Nucleus accumbens (tissue), 56 donors: ENCODE results near the gene DNER.
"Not testable (repeated sequence)": the region's sequence is repeated elsewhere in the genome, so short reads cannot be mapped to it uniquely, and the experiment has no call there.

Experiments used
- DNase-seq, 56 donors: peaks; one replicate each; lab custom pipeline; 2025; lab: John Stamatoyannopoulos, UW

The DNER gene

DNA sequence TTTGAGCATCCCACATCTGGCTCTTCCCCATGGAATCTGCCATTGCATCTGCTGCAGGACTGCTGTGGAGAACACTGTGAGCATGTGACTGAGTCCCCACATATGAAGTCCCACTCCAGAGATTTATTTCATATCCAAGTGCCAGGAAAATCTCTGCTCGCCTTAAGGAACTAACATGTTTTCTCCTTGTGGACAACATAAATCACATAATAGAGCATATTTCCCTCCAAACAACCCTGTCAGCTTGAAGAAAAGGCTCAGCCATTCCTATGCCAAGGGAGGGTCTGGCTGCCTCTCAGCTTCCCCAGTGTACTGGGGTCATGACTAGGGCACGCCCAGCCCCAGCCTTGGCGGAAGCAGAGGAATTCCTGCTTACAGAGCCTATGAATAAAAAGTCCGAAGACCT is 193.7 kb downstream of the DNER start:
- DNase-seq, result peak in 1 of 56 donors; percentile 3

DNA sequence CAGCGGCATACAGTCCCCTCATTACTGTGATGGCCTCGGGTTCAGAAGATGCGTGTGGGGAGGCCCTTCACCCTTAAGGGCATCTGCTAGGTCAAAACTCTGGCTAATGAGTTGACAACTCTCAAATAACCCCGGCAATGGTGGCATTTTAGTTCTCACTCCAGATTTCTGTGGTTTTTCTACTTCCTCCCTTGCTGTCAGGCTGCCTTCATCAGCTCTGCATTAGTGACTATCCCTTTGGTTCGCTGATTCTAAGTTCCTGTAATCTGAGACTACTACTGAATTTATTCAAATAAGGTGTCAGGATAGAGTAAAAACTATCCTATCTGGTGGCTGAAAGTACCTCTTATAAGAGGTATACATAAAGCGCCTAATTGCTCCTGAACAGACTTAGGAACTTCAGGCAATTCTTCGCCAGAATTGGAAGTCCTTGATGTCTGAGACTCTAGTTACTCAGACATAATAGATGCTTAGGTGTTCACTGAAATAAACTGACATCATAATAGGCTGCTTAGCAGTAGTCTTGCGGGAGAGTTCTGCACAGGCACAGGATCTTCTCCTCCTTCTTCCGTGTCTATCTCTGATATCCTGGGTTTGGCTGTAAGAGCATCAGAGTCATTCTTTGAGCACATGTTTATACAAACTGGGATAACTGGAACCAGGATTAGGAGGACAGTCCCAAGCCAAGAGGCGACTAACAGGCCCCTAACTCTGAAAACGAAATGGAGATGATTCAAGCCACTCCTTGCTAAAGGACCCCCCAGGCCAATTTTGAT is 194.5 kb downstream of the DNER start:
- no peak for DNase-seq

DNA sequence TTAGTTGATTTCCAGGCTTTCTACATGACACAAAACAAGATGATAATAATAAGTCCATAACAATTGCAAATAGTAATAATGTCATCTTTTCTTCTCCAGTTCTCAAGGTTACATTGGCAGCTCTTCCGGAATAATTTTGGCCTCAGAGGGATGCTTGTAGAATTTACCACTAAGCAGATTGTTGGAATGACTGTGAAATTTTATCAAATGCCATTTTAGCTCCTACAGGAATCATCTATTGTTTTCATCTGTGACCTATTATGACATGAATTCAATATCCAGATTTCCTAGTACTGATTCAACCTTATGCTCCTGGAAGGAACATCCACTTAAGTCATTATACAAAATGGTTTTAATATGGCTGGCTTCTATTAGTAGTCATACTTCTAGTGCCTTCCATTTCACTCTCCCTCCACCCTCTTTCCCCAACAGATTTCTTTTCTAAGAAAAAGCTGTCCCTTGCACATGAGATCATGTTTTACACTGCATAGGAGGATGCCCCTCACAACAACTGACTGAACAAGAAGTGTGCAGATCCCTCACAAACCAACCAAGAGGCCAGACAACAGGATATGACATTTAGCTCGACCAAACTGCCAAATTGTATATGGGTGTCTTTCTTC is 200.0 kb downstream of the DNER start:
- DNase-seq, result no peak

DNA sequence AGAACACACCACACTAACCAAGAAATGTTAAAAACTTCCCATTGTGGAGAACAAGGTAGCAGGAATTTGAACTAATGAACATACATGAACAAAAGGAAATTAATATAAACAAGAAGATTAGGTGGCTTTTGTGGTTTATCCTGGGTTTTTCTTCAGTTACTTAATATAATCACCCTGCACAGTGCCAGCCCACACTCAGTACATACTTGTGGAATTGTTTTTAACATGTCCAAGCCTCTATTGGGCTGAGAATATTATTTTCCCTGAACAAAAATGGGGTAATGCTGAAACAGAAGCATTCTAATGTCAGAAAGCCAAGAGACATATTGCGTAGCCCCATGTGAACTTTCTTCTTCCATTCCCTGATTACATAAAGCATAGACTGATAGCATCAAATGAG is 202.8 kb downstream of the DNER start:
- DNase-seq, result no peak

DNA sequence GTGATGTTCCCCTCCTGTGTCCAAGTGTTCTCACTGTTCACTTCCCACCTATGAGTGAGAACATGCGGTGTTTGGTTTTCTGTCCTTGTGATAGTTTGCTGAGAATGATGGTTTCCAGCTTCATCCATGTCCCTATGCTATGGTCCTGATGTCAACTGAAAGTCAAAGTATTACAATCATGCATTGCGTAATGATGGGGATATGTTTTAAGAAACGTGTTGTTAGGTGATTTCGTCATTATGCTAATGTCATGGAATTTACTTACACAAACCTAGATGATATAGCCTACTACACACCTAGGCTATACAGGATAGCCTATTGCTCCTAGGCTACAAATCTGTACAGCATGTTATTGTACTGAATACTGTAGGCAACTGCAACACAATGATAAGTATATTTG is 207.7 kb downstream of the DNER start:
- not testable (repeated sequence) for DNase-seq

DNA sequence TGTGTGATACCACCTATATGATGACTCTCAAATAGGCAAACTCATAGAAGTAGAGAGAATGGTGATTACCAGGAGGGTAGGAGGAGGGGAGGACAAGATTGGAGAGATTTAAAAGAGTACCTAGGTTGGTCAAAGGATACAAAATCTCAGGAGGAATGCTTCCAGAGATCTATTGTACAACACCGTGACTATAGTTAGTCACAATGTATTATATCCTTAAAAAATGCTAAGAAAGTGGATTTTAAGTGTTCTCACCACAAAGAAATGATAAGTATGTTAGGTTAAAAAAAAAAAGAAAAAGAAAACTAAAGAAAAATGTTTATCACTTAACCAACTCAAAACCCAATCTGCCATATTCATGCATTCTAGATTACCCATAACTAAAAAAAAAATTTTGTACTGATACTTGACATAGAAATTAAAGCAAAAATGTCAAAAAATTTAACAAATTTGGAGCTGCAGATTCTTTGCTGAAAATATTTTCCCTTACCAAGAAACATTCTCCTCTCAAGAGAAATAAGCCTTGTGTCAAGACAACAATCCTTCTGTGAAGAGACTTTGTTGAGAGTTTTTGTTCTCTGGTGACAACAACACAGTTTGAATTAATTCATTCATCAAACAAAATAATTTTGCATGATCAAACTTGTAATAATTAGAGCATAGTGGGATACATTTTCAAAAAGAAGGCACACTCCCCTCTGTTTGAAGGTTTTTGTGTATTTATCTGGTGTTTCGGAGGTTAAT is 213.1 kb downstream of the DNER start:
- no peak for DNase-seq

DNA sequence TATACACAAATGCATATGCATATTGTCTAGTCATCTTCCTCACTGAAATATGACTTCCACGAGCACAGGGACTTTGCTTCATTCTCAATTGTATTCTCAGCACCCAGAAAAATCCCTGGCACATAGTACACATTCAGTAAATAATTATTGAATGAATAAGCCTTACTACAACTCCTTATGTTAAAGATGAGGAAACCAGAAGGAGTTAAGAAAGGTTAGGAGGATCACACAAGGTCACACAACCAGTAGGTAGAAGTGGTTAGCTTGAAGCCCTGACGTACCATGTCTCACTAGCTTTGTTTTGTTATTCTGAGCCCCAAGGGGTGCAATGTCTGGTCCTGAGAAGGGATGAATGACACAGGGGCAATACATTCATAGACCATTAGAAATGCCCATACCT is 222.3 kb downstream of the DNER start:
- DNase-seq, result no peak

DNA sequence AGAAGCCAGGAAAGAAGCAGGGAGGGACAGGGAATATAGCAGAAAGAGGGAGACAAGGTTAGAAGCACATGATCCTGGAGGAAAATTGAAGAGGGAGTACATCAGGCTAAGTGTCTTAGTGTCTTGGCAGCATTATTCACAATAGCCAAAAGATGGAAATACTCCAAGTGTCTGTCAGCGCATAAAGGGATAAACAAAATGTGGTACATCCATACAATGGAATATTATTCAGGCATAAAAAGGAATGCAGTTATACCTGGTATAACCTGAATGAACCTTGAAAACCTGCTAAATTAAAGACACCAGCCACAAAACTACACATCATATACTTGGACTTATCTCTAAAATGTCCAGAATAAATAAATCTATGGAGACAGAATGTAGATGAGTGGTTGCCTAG is 224.2 kb downstream of the DNER start:
- DNase-seq, result no peak

DNA sequence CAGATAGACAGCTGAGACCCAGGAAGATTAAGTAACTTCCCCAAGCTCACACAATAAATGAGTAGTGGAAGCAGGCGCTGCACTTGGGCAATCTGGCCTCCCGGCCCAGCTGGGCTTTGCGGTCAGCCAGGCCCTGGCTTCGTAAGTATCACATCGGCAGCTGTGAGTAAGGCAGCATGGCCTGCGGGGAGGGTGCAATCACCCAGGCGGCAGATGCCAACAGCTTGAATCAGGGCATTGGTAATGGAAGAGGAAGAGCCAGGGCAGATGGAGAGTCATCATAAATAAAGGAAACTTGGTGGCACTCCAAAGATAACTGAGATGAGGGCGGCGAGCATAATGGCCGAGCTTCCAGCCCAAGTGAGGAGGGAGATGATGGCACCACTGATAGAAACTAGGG is 225.3 kb downstream of the DNER start:
- DNase-seq, result peak in 46 of 56 donors; percentile 3 to 79 (median 38)

DNA sequence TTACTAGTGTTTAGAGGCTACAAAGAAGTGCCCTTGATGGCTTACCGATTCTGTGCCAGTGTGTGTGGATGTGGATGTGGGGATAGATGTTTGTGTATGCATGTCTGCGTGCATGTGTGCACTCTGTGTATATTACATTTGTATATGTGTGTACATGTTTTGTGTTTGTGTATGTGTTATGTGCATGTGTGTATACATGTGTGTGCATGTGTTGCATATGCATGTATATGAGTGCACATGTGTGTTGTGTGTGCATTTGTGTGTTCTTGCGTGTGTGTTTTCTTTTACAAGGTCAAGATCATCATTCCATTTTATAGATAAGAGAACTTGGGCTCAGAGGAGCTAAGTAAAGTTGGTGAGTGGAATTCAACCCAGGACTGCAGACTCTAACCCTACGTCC is 226.1 kb downstream of the DNER start:
- DNase-seq, result no peak

DNA sequence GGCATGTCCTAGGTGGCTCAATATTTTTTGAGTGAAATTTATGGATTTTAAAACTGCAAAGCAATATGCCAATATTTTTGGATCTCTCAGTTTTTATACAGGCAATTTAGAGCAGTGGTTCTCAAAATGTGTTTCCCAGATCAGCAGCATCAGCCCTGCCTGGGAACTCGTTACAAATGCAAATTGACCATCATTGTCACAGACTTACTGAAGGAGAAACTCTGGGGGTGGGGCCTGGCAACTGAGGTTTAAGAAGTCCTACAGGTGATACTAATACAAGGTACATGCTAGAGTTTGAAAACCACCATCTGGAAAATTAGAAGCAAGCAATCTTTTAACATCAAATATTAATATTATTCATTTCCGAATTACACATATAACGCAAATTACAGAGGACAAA is 227.7 kb downstream of the DNER start:
- DNase-seq, result no peak

DNA sequence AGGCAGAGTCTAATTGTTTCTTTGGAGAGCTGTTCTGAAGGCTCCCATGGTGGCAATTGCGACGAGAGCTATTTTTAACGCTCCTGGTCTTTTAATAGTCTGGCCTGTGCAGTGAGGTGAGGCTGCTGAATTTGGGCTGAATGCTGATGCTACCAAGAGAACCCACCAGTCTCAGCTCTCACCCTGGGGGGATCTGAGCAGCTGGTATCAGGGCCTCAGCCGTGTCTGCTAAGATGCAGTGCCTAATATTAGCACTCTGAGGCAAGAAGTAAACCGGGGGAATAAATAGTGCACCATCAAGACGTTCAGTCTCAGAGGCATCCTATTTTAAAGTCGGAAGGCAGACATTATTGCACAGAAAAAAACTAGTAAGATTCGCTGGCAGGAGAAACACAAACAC is 228.5 kb downstream of the DNER start:
- DNase-seq, result peak in 4 of 56 donors; percentile 1 to 5 (median 2)

DNA sequence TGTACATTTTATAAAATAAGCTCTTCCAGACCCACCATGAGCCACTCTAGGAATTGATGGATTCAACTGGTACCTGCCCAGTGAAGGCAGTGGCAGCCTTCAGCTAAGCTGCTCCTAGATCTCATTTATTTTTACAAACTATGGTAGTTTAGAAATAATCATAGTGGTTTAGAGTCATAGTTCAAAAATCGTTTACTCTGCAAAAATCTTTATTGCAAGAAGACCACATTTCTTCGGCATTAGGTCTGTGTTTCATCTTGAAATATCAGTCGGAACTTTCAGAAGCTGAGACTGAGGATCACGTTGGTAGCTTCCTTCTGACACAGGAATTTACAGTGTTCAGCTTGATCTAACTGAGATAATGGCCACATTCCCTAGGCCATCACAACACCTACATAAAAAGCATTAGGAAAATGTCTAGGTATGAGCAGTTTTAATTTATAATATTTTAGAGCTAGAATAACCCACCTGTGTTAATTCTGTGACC is 237.0 kb downstream of the DNER start:
- no peak for DNase-seq

DNA sequence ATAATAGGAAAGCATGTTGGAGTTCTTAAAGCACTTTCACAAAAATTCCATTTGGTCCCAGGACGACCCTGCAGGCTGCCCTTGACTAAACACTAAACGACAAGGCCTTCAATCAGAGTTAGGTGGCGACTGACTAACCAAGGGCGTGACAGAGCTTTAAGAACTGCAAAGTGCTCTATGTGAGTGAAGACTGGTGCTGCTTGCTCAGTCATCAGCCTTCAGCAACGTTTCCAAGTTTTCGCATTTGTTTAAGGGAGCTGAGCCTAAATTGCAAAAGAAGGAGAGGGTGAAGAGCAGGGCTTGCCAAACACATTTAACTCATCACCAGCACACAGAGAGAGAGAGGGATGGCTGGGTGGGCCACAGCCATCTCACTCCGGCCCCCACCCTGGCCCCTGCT is 238.6 kb downstream of the DNER start:
- DNase-seq, result no peak

DNA sequence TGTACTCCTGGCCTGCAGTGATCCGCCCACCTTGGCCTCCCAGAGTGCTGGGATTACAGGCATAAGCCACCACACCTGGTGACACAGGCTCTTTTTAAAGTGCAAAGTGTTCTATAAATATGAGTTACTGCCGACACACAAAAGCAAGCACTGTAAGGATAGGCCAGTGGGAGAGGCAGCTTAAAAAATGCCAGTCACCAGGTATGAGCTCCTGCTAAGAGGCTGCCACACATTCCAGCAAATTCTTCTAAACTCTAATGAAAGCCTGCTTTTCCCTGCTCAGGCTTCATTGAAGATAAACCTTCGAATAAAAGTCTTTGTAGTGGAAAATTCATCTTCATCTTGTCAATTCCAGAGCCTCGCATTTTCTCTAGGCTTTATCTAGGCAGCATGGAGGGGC is 240.2 kb downstream of the DNER start:
- no peak for DNase-seq

DNA sequence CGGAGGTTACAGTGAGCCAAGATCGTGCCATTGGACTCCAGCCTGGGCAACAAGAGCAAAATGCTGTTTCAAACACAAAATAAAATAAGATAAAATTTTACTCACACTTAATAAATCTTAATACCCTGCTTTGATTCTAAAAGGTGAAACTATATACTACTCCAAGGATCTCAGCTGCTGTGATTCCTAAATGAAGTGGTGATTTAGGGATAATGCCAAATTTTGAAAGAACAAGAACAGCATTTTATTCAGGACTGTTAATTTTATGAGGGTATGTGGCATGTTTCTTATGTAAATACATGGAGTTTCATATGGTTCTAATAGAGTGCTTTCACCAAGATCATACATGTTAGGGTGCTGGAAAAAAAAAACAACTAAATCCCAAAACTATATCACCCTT is 243.6 kb downstream of the DNER start:
- DNase-seq, result no peak

DNA sequence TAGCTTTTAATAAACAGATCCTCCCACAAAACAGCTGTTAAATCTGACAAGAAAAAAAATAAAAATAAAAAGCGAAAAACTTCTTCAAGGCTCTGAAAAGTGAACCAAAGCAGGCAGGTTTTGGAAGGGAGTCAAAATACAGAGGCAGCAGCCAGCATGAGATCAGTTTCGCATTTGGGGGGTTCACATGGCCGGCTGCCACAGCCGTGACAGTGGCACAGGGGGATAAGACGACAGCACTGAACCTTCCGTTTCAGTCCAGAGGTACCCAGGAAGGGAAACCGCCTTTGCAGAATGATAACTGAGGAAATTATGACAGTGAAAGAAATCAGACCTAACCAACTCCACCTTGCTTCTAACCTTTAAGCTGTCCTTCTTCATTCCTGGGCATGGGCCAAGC is 246.6 kb downstream of the DNER start:
- DNase-seq, result no peak

DNA sequence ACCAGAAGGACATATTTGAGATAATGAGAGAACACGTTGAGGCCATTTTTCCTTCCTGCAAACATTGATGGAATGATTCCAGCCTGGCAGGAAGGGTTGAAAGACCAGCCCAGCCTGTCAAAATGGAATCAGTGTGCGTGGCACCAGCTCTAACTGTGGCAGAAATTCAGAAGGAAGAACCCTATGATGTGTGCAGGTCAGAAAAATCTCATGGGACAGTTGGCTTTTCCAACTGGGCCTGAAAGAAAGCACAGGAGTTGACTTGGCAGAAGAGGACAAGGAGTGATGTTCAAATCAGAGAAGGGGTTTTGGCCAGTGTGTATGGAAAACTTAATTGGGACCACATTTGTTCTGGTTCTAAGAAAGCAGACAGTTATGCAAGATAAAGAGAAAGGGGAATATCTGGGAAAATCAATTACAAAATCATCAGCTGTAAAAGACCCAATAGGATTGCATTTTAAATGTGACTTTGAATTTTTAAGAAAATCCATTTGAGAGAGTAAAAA is 250.5 kb downstream of the DNER start:
- DNase-seq, result no peak

DNA sequence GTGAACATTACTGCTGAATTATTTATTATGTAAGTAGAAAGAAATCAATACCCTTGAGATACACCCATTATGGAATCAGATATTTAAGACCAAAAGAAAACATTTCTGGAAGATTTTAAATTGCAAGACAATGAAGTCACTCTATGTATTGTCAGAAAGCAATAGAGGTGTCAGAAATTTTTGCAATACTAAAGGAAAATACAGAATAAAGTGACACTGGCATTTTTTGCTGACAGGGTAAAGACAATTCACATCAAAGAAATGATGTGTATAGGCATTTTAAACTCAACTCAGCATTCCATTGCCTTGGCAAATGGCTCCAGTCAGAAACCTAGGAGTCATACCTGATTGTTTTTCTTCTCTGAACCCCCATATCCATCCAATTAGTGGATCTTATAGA is 252.2 kb downstream of the DNER start:
- DNase-seq, result no peak

DNA sequence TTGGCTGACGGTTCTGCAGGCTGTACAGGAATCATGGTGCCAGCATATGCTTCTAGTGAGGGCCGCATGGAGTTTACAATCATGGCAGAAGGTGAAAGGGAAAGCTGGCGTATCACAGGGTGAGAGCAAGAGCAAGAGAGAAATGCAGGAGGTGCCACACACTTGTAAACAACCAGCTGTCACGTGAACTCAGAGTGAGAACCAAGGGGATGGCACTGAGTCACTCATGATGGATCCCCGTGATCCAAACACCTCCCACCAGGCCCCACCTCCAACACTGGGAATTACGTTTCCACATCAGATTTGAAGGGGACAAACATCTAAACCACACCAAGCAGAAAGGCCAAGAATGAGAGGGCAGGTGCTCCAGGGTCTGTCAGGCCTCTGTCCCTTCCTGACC is 258.3 kb downstream of the DNER start:
- DNase-seq, result no peak

DNA sequence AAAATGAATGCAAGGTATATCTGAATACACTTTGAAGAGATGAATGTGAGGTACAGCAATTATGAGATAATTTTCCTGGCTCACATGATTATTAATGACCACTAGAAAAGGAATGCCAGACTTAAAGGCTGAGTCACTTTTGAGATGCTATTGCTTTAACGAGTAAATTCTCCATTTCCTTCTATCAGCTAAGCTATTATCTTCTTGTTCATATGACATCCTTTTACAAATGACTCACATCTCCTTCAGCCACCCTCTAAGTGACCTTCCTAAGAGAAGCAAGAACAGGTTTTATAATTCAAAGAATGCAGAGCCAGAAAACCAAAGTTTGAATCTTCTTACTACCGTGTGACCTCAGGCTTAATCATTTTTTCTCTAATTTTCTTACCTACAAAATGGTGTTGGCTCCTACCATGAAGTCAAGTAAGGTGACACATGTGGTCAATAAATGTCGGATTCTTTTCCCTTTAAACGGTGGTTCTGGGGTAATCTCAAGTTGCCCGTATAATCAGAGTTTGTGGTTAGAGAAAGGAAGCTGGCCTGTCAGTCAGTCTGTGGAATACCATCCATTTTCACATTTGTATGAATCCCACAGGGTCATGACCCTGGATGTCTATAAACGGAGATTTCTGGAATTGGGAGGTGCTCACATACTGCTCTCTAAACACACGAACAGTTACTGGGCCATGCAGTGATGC is 259.3 kb downstream of the DNER start:
- DNase-seq, result no peak
